HG03342 (cell line): ENCODE results near the gene COL27A1.

Experiments used
- ATAC-seq: cut with Tn5 transposase; IDR thresholded peaks from one replicate; pipeline ENCODE4 v1.9.1; 2021; ENCODE audit warnings: mild to moderate bottlenecking, moderate library complexity; ENCODE audit not compliant: unreplicated experiment

Gene COL27A1

DNA sequence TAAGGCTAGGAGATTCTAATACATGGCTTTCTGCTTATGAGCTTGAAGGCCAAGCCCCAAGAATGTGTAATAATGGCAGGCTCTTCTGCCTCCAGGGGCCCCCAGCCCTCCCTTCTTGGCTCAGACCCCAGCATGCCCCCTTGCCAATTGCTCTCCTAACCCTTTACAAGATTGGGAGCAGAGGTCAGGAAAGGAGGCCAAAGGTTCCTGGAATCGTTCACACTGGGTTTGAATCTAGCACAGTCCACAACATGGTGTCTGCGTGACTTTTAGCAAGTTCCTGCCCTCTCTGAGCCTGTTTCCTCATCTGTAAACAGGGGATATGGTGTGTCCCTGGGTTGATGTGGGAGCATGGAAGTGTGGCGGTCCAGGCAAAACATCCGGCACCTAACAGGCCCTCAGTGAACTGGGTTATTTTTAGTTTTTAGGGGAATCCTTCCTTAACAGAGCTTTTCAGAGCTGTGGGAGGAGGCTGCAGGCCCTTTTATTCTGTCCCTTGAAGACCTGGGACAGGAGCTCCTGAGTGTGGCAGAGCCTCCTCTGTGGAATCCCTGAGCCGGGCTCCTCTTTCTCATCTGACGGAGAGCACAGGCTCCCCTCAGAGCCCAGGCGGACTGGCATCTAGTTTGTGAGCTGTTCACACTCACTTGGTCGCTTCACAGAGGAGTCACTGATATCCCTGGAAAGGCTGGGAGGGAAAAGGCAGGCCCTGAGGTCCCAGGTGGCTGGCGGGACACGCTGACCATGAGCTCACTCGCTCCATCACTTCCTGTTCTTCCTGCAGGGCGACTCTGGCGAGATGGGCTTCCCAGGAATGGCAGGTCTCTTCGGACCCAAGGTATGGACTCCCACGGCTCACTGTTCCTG, 144.2 kb downstream of the COL27A1 start:
- ATAC-seq = no peak

GRCh38 chr9:114300153-114300845, 145.0 kb downstream of the COL27A1 start:
- no peak for ATAC-seq

- no peak for ATAC-seq
Observed at GRCh38 chr9:114300846-114301797, 145.8 kb downstream of the COL27A1 start.

DNA sequence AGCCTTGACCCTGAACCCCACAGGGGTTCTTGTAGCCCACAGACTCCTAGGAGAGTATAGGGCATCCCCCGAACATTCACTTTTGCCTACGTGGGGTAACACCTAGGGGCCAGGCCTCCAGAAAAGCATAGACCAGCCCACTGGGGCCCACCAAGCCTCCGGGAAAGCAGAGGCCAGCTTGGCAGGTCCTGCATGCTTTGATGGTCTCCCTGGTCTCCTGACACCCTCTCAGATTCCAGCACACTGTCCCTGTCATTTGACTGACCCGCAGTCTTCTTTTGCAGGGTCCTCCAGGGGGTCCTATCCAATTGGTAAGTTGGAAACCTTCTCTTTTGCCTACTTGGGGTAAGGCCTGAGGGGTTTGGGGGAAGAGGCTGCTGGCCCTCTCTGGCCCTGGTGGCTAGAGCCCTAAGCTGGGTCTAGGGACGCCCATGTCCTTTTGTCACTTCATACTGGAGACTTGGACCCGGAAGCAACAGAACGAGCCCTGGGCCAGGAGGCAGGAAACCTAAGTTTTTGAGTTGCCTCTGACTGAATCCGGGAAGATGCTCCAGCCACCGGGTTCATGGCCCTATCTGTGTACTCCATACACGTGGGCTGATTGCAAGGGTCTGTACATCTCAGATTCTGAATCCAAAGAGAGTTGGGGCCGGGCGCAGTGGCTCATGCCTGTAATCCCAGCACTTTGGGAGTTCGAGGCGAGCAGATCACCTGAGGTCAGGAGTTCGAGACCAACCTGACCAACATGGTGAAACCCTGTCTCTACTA, 146.6 kb downstream of the COL27A1 start:
- ATAC-seq = no peak

GRCh38 chr9:114302727-114303126, 147.4 kb downstream of the COL27A1 start:
- no peak for ATAC-seq

- ATAC-seq = no peak
Observed at GRCh38 chr9:114303571-114303970, 148.2 kb downstream of the COL27A1 start.

DNA sequence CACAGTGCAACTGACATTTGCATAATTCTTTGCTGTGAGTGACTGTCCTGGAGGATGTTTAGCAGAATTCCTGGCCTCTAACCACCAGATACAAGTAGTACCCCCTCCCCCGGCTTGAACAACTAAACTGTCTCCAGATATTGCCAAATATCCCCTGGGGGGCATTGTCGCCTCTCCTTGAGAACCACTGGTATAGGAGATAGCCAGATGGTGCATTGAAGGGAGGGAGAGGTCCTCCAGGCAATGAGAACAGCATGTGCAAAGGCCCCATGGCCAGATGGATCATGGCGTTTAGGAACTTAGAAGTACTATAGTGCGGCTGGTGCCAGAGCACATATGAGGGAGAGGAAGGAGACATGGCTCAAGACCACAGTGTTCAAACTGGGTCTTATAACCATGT, 148.6 kb downstream of the COL27A1 start:
- no peak for ATAC-seq

GRCh38 chr9:114304416-114305188, 149.3 kb downstream of the COL27A1 start:
- ATAC-seq = no peak

DNA sequence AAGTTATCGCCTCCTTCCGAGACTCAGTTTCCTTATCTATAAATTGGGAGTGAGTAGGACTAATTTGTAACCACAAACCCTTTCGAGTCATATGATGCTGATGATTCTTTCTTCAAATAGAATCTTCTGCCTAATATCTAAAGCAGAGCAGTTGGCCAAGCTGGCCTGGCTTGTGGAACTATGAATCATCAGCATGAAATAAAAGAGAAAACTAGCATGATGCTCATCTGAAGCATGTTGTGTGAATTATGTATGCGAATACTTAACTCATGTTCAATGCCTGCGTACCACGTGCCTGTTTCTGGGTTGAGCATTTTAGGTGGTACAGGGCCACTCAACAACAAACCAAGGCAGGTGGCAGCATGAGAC, 152.5 kb downstream of the COL27A1 start:
- no peak for ATAC-seq

GRCh38 chr9:114308361-114308950, 153.1 kb downstream of the COL27A1 start:
- no peak for ATAC-seq

GRCh38 chr9:114309096-114309495, 153.8 kb downstream of the COL27A1 start:
- ATAC-seq = no peak

DNA sequence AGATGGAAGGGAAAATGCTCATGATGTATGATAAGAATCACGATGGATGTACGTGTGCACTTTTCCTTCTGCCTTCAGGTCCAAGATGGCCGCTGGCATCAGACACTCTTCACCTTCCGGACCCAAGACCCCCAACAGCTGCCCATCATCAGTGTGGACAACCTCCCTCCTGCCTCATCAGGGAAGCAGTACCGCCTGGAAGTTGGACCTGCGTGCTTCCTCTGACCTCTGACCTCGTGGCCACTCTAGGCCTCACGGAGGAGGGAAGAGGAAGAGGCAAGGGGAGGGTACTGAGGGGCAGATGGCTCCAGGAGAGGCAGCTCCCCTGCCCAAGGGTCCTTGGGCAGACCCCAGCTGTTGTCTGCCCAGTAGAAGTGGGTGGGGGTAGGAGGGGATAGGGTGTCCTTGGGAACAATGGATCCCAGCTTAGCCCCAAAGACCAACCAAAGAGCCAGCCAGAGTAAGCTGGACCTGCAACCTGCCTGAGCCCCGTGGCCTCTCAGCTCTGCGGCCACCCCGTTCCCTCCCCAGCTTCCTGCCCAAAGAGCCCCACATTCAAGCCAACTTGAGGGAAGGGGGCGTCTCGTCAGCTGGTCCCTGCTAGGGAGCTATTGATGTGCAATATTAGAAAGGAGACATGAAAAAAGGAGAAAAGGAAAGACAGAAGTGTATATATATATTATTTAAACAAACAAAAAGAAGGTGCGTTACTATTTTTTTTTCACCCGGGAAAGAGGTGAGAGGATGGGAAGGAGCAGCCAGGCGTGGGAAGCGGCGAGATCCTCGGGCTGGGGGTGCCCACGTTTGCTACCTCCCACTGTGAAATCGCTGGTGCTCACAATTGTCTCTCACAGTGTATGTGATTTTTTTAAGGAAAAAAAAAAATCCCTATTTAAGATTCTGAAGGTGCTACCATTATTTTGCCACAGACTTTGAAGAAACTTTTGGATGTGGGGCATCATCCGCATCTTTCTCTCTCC, 155.4 kb downstream of the COL27A1 start:
- no peak for ATAC-seq

DNA sequence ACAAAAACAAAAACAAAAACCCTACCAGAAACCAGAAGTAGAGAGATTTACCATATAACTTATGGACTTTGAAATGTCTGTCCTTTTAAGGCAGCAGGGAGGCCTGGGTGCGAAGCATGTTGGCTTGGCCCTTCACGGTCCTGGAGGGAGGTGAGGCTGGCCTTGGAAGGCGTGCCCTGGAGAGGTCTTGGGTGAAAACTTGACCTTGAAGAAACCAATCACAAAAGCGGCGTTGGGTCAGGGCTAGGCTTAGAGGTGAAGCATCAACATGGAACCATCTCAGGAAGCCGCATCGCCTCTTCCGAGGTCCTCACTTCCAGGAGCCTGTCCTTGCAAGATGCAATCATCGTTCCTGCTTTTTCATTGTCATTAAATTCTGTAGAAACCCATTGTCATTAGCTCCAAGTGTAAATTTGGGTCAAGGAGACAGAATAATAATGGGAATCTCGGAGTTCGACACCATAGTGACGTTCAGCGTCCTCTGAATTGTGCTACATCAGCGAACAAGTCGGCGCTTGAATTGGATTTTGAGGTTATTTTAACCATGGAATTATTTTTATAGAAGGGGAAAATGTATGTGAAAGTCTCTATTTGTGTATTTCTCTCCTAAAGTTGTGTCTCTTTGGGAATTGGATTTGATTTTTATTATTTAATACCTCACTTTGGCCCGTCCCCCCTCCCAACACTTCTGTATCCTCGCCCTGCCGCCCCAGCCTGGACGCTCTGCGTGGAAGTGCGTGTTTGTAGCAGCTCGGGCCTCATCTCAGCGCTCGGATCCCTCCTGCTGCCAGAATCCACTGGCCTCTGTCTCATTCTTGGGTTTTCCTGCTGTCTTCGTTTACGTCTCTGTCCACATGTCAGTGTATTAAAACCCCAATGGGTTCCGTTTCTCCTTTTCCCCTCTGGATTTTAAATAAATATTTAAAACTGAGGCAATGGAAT, 156.5 kb downstream of the COL27A1 start:
- no peak for ATAC-seq

DNA sequence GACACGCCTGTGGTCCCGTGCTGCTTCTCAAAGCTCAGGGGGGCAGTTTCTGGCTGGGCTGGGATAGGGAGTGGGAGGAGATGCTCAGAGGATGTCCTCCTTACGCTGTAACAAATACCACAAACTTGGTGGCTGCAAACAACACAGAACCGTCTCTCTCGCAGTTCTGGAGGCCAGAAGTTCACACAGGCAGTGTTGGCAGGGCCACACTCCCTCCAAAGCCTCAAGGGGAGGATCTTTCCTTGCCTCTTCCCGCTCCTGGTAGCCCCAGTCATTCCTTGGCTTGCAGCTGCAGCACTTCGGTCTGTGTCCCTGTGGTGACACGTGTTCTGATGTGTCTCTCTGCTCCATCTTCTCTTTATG, 157.2 kb downstream of the COL27A1 start:
- ATAC-seq = no peak

DNA sequence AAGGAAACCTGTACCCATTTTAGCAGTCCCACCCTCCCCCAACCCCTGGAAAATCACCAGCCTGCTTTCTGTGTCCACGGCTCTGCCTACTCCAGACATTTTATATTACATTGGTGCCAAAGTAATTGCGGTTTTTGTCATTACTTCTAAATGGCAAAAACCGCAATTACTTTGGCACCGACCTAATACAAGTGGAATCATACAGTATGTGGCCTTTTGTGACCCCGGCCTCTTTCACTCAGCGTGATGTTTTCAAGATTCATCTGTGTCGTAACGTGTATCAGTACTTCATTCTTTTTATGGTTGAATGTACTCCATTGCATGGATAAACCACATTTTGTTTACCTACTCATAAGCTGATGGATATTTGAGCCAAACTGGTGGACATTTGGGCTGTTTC, 157.8 kb downstream of the COL27A1 start:
- ATAC-seq = no peak

- no peak for ATAC-seq
Observed at GRCh38 chr9:114314256-114314867, 159.0 kb downstream of the COL27A1 start.
